HG03097 (cell line): ENCODE measurements around the gene AK2.
"Not testable (repeated sequence)": the region's sequence is repeated elsewhere in the genome, so short reads cannot be mapped to it uniquely, and the experiment has no call there.

Experiments
- ATAC-seq: cut with Tn5 transposase; IDR thresholded peaks from one replicate; pipeline ENCODE4 v1.9.1; 2021; ENCODE audit not compliant: unreplicated experiment, low FRiP score

AK2 gene

DNA sequence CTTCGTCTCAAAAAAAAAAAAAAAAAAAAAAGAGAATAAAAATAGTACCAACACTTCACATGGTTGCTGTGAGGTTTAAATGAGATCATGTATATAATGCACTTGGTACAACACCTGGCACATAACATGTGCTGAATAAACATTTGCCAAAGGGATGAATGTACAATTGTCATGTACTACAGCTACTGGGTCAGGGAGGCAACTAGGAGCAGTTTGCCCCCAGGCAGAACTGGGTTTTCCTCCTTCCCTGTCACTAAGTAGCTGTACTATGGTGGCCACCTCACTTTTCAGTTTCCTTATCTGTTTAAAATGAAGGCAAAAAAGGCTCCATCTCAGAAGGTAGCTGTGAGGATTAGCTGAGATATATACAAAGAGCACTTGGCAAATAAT lies 11.5 kb downstream of the AK2 start:
- ATAC-seq = no peak

DNA sequence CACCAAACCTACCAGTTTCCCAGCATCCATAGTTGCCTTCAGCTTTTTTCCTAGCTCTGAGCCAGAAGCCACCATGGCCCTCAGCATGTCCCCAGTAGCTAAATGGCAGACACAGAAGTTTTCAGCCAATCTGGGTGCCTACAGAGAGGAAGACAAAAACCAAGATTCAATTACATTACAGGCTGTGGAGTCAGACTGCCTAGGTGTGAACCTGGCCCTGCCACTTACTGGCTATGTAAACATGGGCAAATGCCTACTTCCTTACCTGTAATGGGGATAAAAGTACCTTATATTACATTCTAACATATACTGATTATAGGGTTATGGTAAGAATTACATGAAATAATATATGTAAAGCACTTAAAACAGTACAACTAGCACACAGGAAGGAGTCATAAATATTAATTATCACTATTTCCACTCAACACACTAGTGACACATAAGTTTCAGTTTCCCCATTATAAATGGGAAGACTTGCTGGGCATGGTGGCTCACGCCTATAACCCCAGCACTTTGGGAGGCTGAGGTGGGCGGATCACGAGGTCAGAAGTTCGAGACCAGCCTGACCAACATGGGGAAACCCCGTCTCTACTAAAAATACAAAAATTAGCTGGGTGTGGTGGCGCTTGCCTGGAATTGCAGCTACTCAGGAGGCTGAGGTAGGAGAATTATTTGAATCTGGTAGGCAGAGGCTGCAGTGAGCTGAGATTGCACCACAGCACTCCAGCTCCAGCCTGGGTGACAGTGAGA lies 12.1 kb downstream of the AK2 start:
- not testable (repeated sequence) for ATAC-seq

DNA sequence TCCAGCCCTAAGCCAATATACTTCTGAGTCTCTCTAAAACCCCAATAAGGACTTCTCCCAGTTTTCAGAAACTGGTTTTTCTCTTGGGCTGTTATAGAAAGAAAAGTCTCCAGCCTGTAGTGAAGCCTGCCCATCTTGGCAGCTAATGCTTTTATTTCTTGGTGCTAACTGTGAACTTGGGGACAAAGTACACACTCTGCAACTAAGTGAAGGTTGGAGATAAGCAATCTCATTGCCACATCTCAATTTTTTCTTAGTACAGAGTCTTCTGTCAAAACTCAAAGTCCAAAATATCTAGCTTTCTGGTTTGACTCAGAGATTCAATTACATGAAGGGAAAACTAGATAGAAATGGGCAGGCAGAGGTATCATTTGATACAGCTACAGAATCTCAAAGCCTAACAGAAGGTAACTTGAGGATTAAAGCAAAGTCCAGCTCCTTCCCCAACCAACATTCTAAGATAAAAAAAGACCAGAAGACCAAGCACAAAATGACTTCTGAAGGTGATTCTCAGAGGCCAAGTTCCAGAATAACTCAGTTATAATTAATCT lies 14.0 kb downstream of the AK2 start:
- no peak for ATAC-seq

DNA sequence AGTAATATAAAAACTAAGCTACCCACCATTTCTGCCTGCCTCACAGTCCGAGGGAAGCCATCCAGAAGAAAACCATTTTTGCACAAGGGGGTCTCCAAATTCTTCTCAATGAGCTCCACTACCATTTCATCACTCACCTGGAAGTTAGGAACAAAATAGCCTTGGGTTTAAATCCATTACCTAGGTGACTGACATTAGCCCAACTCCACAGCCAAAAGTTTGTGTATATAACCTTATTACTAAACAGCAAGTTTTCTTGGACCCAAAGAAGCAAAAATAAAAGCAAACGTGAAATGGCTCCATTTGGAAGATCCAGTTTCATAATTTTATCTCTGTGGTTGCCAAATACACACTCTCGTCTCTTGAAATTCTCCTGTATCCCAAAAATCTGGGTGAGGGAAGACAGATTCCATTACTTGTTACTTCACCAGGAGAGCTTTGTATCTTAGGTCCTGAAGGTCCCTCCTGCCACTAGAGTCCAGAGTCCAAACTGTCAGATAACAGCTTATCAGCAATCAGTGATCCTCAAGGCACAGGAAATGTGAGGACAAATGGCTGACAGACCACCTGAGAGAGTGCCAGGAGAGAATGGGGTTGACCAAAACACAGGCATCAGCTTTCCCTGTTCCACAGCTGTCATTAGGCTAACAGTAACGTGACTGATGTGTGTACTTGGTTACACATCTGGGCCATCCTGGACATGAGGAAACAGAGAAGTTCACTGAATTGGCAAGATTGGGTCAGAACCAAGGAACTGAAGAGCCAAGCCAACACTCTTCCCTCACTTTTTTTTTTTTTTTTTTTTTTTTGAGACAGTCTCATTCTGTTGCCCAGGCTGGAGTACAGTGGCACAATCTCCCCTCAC lies 14.9 kb downstream of the AK2 start:
- no peak for ATAC-seq

DNA sequence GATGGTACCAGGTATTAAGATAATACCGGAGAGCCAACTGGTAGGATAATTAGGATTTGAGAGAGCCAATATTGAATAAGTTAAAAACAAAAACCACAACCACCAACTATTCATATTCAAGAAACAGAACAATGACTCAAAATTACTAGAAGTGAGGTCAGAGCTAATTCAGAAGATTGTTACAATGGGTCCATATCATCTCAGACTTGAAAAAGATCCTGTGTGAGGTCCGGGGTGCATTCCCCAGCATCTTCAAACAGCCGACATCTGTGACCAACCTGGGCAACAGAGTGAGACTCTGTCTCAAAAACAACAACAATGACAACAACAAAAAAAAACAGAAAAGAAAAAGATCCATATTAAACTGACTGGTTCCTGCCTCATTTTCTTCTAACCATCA lies 18.6 kb downstream of the AK2 start:
- no peak for ATAC-seq

DNA sequence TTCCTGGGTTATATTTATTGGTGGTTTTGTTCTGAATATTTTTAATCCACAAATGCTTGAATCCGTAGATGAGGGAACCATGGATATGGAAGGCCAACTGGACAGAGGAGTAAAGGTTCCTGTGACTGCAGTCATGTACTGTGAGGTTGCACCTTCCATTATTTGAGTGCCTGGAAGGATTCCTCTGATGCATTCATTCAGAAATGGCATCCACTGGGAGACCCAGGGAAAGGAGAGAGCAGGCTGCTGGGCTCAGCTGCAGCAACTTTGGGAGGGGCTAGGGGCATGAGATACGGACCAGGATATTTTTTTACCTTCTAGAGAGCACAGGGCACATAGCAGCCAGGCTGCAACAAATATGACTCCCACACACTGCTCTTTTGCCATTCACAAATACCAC lies 19.5 kb downstream of the AK2 start:
- no peak for ATAC-seq

DNA sequence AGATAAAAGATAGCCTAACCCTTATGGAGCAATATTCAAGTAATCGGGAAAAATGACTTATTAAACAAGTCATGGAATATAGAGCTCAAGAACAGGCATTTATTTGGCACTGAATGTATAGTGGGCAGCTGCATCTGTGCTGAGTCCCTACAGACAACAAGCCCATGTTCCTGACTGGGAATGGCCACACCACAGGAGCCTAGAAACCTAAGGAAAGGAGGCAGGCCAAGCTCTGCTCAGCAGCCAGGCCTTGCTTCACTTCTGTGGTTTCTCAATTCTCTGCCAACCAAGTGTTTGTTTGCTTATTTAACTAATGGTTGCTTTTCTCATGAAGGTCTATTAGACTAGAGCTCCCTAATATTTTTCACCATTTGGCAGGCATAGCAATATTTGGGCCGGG lies 21.5 kb downstream of the AK2 start:
- no peak for ATAC-seq

DNA sequence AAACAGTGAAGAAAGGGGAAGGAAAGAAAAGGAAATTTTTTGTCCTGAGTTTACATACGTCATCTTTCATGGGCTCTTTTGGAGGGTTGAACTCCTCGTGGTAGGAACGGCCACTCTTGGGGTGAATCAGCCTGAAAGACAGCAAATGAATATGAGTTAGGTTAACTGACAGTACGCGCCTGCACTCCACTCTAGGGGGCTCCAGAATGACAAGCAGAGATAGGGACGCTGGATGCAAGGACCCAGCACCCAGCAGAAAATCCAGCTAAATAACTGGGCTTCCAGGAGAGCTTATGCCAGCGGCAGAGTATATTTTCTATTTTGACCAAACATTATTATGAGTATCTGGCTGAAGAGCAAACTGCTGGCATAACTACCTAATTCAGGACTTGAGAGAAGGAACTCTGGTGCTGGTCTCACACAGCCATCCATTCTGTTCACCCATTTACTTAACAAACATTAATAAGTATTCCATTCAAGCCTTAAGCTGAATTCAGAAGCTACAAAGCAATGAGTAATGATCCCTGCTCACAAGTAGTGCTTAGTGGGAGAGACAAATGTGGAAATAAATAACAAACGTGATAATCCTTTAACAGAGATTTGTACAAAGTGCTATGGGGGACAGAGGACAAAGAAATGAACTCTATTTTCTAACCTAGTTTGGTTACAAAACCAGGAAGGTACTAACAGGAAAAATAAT lies 22.1 kb downstream of the AK2 start:
- no peak for ATAC-seq

DNA sequence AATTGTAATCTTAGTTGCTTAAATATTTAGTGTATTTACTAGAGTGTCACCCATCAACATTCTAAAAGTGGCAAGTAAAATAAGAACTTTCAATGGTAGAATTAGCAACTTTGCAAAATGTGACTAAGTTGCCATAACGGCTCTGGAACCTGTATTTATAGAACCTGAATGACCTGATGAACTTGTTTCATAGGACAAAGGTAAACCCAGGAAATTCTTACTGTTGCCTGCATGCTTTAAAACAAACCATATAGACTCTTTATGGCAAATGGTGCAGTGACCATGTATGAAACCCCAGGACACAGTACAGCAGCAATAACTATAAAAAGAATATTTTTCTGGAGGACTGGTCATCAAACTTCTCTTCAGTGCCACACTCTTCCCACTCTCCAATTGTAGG lies 22.9 kb downstream of the AK2 start:
- no peak for ATAC-seq

DNA sequence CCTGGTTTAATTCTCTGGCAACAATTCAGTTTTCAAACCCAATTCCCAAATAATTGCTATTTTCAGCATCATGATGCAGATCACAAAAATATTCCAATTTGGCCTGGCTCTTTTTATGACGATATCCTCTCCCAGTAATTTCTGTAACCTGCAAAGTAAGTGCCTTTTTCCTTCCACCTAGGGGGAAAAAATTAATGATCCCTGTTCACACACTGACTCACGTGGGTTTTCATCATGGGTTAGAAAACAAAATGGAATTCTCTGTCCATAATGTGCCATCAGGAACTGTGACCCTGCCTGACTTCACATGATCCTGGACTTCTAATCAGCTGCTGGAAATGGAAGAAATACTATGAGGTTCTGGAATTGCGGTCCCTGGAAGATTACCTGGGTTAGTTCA lies 24.5 kb downstream of the AK2 start:
- ATAC-seq = no peak

DNA sequence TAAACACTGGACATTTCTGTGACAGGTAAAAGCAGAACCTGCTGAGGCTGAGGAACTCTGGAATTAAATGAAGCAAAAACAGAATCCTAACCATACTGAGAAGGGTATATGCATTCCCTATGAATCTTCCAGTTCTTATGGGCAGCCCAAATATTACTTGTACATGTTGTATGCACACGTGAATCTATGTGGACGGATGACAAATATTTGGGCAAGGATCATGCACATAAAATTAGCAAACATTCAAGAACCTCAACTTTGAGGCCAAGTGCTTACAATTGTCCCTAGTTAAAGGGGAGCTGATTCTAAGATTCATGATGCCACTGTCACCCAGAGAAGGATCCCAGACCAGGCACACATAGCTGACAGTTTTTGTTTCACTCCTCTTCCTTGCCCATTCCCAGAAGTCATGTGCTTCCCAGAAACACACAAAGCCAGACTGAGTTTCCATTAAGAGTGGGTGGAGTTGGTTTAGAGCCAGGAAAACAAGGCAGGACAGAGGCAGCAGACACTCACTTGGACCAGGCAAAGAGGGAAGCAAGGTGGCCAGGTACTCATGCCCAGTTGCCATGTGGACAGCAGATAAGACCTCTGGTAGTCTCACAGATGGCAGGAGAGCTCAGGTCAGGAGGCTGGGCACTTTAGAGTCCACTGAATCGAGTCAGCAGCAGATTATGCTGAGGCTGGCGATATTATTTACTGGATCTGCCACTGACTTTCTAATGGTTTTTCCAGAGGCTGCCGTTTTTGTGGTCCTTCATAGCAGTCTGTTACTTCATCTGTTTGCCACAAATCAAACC lies 25.6 kb downstream of the AK2 start:
- no peak for ATAC-seq

DNA sequence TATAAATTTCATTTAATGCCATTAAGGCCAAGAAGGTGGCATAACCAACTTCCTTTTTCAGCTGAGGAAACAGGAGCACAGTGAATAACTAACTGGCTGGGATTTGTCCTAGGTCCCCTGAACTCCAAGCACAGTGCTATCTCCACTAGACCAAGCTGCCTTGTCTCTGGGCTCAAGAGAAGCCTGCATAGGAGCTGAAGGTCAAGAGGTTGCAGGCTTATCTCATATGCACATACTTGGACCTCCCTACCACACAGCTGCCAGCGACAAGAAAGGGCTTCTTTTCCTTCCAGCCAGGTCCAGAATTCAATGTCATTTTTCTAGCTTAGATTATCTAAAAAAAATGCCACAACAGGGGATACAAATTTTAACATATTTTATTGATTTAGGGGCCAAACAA lies 27.1 kb downstream of the AK2 start:
- ATAC-seq = no peak

DNA sequence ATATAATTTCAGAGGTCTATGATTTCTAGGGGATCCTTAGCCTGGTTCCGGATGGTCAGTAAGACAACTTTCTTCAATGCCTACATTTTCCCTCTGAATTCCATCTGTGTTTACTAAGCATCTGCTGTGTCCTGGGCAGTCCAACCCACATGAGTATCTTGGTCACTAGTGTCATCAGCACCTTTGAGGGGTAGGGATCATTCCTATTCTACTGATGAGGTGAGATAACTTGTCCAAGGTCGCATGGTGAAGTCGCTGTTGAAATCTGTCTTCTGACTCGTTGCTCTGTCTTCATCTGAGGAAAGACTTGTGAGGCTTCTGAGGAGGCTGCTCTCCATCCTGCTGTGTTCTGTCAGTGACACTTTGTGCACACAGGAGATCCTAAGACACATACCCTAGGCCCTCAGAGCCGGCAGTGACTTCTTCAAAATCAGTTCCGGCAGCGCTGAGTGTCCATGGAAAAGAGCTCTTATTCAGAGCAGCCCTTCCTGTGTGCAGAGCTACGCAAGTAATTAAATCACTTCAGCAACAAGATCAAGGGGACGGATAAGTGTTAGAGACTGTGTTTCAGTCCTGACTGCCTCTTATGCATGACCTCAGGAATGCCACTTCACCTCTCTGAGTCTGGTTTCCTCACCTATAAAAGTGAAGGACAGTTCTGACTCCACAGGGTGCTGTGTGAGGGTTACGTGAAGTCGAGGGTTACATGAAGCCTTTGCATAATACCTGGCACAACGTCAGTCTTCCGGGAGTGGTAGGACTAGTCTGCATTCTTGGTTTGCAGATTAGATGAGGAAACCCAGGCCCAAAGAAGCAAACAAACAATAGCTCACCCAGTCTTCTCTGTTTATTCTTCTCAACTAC lies 28.4 kb downstream of the AK2 start:
- ATAC-seq = no peak

DNA sequence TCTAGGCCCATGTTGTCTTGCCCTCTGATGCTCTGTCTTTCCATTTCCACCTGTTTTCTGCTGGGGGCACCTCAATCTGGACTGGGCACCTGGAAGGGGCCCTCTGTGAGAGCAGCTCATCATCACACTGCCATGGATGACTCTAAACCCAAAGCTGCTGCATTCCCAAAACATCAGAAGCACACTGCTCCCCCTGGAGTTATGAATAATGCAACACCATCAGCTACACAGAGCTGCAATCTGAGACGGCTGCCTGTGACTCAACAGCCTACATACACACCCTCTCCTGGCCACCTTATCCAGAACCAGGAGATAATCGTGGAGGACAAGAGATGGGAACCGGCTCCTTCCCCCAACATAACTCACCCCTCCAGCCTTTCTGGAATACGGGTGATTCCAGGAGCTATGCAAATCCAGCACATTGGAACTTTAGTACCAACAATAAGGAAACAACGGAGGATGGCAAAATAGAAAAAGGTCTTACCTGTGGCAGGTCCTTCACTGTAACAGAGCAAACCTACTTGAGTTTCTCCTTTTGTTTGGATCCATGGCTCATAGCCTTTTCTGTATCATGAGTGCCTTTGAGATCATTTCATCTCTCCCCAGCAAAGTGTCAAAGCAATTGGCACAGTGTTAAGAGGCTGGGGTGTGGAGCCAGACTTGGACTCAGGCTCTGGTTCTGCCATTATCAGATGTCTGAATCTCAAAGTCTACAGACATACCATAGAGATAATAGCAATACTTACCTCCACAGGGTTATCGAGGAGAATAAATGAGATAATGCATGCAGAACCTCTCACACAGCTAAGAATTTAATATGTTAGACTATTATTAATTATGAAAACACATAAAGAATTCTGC lies 29.3 kb downstream of the AK2 start:
- ATAC-seq = no peak

DNA sequence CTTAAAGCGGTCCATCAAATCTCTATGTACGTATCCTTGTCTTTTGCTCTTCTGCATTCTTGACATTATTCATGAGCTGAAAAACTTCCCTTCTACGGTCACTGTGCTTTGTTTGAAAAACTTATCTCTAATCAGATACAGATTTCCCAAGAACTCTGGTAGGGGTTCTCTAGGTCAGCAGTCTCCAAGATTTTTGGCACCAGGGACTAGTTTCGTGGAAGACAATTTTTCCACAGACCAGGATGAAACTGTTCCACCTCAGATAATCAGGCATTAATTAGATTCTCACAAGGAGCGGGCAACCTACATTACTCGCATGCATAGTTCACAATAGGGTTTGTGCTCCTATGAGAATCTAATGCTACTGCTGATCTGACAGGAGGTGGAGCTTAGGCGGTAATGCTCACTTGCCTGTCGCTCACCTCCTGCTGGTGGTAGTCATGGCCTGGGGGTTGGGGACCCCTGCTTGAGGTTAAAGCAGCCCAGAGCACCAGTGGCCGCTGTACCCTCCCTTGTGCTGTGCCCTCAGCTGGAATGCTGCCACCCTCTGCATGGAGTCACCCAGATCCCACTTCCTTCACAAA lies 30.8 kb downstream of the AK2 start:
- no peak for ATAC-seq

DNA sequence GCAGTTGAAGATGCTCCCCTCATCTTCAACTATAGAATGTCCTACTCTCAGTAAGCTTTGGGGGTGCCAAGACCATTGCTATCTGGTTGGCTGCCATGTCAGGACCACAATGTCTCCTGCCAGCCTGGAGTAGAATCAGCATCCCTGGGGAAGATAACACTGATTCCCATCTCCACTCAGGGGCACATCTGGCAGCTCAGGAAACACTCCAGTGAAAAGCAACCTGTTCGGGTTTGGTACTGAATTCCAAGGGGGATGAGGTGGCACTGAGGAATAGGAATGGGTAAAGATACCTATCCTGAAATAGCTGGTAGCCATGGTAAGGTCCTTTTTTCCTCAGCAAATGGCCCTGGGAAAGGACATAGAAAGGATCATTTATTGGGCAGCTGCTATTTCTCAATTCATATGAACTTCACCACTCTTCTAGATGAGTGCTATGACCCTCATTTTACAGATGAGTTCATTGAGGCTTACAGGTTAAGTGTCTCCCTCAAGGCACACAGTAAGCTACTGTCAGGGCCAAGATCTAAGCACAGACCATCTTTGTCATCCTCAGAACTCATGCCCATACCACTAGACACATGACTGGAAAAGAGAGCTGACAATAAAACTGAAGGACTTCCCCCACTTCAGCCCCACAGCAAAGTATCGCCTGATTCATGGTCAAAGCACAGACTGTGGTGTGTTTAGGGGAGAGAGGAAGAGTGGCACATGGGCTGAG lies 31.4 kb downstream of the AK2 start:
- ATAC-seq = no peak

DNA sequence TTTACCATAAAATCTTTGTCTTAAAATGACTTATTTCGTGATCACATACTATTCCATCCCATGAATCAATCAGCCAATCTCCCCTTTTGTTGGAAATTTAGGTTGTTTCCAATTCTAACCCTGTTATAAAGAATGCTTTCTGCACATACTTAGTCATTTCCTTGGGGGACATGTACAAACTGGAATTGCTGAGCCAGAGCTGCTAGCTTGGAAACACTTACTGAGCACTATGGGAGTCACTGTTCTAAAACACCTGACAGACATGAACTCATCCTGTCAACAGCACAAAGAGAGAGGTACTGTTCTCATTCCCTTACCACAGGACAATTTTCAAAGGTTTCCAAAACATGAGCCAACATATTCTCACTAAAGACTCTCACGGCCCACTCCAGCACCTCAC lies 32.1 kb downstream of the AK2 start:
- no peak for ATAC-seq

DNA sequence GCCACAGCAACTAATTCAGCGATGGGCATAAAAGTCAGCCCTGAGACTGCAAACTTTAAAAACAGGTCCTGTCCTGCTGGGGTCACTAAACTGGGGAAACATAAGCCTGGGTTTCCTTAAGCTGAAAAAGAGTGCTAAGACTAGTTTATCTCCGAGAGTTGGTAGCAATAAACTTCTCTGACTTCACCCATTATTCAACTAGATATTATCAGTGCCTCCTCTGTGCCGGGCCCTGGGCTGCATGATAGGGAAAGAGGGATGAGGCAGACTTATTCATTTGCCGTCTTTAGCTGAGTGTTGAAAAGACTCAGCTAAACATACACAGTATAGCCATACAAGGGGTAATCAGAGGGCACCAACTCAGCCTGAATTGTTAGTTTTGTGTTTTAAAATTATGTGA lies 33.0 kb downstream of the AK2 start:
- no peak for ATAC-seq
